Frontal cortex (tissue), 4 donors: Measurements from ENCODE around the gene TRIM72. TPM values are rescaled to one million over a fixed set of nuclear protein-coding genes. Genes with fewer than 3 reads are reported as not detected.
"Not testable (repeated sequence)": the region's sequence is repeated elsewhere in the genome, so short reads cannot be mapped to it uniquely, and the experiment has no call there.

ENCODE experiments used
- DNase-seq, 2 donors: peaks; one replicate each; pipeline ENCODE4 v3.0.0; 2012; ENCODE audit warnings: low spot score in 2 of 2
- FAIRE-seq: peaks from 2 replicates; lab custom pipeline; 2012; peaks lifted over from hg19 to GRCh38; lab: Jason Lieb, UNC
- total RNA-seq: library from RNA; depleted of rRNA; stranded (reverse); fragments of >200 nt; gene quantifications from one replicate; pipeline ENCODE4 v1.2.3, GENCODE V29; 2014
- donor health status: control.
- donor health status: control.
- donor health status: control.

Gene TRIM72
- total RNA-seq: 1.2 TPM

GRCh38 chr16:31213877-31214707, at the start of gene TRIM72:
Gene TRIM72 (plus strand): TSS chr16:31214119. CDS start chr16:31214739, 620 bp downstream.
- FAIRE-seq (no peak), DNase-seq (no peak)

- DNase-seq: no peak
- no peak for FAIRE-seq
Measured at GRCh38 chr16:31167315-31167714, 46.6 kb upstream of the TRIM72 start.

- FAIRE-seq: no peak
- DNase-seq: no peak
Measured at GRCh38 chr16:31168848-31169247, 45.1 kb upstream of the TRIM72 start.

- not testable (repeated sequence) for DNase-seq, FAIRE-seq
Measured at GRCh38 chr16:31170048-31170447, 43.9 kb upstream of the TRIM72 start.

GRCh38 chr16:31177136-31177535, 36.8 kb upstream of the TRIM72 start:
- FAIRE-seq (no peak), DNase-seq (no peak)

GRCh38 chr16:31179219-31179746, 34.6 kb upstream of the TRIM72 start:
- FAIRE-seq (no peak), DNase-seq (no peak)

- DNase-seq (peak; percentile 95 to 96), FAIRE-seq (no peak)
Measured at GRCh38 chr16:31179747-31180459, 34.0 kb upstream of the TRIM72 start, which contains the start of gene FUS. Gene FUS (plus strand): TSS chr16:31180139. CDS start chr16:31180215, 76 bp downstream.

GRCh38 chr16:31181102-31181830, 32.7 kb upstream of the TRIM72 start:
- FAIRE-seq (no peak), DNase-seq (no peak)

GRCh38 chr16:31182391-31182790, 31.5 kb upstream of the TRIM72 start:
- DNase-seq (no peak), FAIRE-seq (no peak)

- no peak for FAIRE-seq
- DNase-seq: no peak
Measured at GRCh38 chr16:31183432-31184428, 30.2 kb upstream of the TRIM72 start.

GRCh38 chr16:31184888-31185287, 29.0 kb upstream of the TRIM72 start:
- DNase-seq (no peak), FAIRE-seq (no peak)

- no peak for DNase-seq
- FAIRE-seq: no peak
Measured at GRCh38 chr16:31185339-31185738, 28.6 kb upstream of the TRIM72 start.

GRCh38 chr16:31186176-31186575, 27.7 kb upstream of the TRIM72 start:
- DNase-seq: no peak
- FAIRE-seq: no peak

GRCh38 chr16:31186930-31187807, 26.8 kb upstream of the TRIM72 start:
- no peak for DNase-seq
- no peak for FAIRE-seq

GRCh38 chr16:31187808-31188189, 26.1 kb upstream of the TRIM72 start:
- no peak for DNase-seq
- FAIRE-seq: no peak

- FAIRE-seq: no peak
- DNase-seq: no peak
Measured at GRCh38 chr16:31188450-31189411, 25.2 kb upstream of the TRIM72 start.

- FAIRE-seq (no peak), DNase-seq (no peak)
Measured at GRCh38 chr16:31189412-31189778, 24.5 kb upstream of the TRIM72 start.
